Breast epithelium (tissue), 3 donors: ENCODE measurements around the gene SOS1.

ENCODE experiments used
- POLR2A ChIP-seq: fragments of 450-650 bp; IDR thresholded peaks from one replicate; pipeline ENCODE4 v1.6.1; 2016; ENCODE audit warnings: antibody characterized with exemption, mild to moderate bottlenecking, moderate library complexity
- POLR2AphosphoS5 ChIP-seq, 3 donors: sonication (generic); formaldehyde crosslinking; IDR thresholded peaks; one replicate each; pipeline ENCODE4 v1.6.1; 2017; ENCODE audit warnings: antibody characterized with exemption in 3 of 3
- TF ChIP-seq, protein P1 (sequence below), 3 donors: fragments of 450-650 bp; IDR thresholded peaks; one replicate each; pipeline ENCODE4 v1.5.1; 2016 to 2017; ENCODE audit warnings: antibody characterized with exemption in 3 of 3, mild to moderate bottlenecking in 3 of 3, moderate library complexity in 3 of 3

DNA sequence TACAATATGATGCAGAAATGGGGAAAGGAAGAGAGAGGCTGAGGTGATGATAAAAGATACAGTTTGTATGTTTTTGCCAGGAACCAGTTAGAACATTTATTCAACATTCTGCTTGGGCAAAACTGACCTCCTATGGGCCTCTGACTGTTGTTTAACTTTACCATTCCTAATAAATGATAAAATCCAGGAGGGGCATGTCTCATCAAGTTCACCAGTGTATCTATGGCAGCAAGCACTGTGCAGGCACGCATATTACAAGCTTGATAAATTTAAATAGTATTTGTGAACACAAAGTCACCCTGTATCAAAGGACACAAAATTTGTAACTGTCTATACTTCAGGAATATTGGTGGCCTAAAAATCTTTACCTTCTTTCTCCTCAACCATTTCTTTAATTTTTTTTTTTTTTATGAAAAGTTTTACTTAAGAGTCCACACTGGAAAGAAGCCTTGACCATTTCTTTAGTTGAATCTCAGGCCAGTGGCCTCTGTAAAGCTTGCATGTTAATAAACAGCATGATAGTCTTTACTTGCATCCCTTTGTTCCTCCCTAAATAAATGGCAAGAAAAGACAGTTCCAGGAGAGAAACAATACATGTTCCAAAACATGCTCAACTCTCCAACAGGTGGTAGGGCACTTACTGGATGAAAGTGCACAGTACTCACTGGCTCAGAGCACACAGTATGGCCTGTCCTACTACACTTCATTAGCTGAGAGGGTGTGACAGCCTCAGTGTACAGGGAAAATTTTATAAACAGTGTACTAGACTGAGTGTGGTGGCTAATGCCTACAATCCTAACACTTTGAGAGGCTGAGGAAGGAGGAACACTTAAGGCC is 52.3 kb downstream of the SOS1 start:
- TF ChIP-seq, protein P1, sequence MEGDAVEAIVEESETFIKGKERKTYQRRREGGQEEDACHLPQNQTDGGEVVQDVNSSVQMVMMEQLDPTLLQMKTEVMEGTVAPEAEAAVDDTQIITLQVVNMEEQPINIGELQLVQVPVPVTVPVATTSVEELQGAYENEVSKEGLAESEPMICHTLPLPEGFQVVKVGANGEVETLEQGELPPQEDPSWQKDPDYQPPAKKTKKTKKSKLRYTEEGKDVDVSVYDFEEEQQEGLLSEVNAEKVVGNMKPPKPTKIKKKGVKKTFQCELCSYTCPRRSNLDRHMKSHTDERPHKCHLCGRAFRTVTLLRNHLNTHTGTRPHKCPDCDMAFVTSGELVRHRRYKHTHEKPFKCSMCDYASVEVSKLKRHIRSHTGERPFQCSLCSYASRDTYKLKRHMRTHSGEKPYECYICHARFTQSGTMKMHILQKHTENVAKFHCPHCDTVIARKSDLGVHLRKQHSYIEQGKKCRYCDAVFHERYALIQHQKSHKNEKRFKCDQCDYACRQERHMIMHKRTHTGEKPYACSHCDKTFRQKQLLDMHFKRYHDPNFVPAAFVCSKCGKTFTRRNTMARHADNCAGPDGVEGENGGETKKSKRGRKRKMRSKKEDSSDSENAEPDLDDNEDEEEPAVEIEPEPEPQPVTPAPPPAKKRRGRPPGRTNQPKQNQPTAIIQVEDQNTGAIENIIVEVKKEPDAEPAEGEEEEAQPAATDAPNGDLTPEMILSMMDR (IDR thresholded peaks at IDR 0.05) = no peak
- TF ChIP-seq POLR2A (no peak), POLR2AphosphoS5 (IDR thresholded peaks at IDR 0.05) (no peak)
